HG03520 (cell line): ENCODE data around the gene RAD51B.

Source experiments
- ATAC-seq: cut with Tn5 transposase; IDR thresholded peaks from one replicate; pipeline ENCODE4 v1.9.1; 2021; ENCODE audit warnings: mild to moderate bottlenecking, moderate library complexity; ENCODE audit not compliant: unreplicated experiment

The RAD51B gene

DNA sequence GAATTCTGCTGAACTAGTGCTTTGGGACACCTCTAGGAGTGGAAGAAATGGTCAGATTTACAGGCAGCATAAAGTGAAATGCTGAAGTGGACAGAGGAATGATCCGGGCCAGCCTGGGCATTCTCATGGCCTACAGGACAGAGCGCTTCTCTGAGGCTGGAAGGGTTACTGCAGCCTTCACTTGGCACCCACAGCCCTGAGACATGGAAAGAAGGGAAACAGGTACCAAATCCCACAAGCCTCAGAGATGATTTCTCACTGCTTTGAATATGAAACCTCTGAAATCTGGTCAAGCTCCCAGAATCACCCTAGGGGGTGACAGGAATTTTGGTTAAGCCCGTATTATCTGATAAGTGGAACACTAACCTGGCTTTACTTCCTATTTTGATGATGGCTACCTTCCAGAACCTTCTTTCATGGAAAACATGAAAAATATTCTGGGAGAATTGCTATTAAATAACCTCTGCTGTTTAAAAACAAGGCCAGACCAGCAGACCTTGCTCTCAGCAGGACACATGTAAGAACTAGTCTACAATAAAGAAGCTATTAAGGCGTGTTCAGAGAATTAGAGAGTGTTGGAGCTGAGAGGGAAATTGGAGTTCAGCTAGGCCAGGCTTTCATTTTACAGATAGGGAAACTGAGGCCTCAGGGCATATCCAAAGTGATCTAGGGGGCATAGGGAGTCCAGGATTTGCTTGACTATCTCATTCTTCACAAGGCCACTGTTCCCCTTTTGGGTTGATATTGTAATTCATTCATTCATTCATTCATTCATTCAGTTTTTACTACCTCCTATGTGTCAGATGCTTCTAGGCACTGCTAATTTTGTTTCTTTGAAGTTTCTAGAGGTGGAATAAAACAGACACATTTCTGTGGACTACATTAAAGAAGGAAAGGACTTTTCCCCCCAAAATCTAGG is 691.8 kb downstream of the RAD51B start:
- no peak for ATAC-seq

DNA sequence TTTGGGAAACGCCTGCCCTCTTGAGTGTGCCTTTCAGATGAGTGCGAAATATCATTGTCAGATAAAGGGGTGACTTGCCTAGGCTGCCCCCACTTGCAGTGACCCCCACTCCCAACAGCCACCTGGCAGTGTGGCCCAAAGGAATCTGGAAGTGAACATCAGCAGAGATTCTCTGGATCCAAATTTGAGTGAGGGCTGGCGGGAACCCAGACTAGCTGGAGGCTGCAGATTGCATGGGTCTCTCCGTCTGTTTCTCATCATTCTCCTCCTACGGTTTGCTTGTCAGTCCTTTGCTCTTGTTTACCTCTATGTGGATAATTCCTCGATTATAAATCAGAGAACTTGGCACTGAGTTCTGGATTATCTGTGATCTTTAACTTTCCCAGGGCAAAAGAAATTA is 692.5 kb downstream of the RAD51B start:
- no peak for ATAC-seq

DNA sequence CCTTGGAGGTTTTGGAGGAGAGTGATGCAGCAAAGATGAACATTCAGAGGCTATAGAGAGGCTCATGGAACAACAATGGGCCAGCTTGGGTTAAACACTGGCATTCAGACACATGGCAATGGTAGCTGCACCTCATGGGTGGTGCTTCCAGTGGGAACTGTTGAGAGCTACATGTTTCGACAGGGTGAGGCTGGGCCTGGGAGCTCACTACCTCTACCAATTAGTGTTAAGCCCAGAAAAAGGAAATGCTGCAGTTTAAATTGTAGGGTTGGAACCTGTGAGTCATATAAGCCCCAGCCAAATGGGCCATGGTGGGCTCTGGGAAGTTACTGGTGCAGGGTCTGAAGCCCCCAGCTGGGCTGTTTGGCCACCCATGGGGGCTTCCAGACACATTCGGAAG is 693.6 kb downstream of the RAD51B start:
- no peak for ATAC-seq

DNA sequence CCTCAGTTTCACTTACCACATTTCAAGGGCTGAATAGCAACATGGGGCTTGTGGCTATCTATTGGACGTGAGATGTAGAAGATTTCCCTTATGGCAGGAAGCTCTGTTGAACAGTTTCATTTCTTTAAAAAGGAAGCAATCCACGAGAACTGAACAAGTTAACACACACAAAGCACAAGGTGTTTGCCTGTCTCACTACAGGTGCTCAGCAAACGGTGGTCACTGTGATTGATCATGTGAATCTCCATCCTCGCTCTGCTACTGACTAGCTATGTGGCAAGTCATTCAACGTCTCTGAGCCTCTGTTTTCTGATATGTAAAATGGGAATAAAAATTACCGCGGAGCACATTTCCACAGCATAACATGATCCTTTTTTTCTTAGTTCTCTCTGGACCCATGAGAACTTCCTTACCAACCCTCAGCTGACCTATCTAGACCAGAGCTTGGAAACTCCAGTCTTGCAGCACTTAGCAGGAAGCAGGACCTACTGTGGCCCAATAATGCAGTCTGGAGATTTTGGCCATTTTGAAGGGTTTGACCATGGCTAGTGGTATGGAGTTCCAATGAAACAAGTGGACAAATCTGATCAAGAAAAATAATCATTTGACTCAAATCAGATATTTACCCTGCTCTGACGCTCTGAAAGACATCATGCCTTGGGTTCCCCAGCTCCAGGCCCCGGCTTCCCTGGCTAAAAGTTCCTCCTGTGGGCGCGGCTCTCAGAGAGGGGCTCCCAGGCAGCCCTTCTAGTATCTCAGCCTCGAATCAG is 694.4 kb downstream of the RAD51B start:
- ATAC-seq = no peak

DNA sequence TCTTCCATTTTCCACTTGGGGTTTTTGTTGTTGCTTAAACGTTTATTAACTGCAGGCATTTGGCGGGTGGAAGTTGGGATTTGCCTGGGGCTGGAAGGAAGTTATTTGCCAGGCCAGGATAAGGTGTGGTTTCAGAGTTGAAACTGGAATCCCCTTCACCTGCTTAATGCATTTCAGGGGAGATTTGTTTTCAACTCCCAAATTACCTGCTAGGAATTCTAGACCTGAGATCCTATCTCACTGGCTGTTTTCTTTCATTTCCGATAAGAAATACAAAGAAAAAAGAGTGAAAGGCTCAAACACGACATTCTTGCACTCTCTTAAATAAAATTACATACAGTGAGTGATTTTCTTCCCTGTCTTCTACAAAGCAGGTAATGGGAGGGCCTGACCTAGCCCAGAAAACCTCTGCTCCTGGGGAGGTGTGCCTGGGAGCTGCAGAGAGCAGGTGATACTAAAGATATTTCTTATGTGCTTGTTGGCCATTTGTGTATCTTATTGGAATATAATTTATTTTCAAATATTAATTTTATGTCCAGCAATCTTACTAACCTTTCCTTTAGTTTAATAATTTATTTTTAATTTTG is 695.1 kb downstream of the RAD51B start:
- no peak for ATAC-seq

DNA sequence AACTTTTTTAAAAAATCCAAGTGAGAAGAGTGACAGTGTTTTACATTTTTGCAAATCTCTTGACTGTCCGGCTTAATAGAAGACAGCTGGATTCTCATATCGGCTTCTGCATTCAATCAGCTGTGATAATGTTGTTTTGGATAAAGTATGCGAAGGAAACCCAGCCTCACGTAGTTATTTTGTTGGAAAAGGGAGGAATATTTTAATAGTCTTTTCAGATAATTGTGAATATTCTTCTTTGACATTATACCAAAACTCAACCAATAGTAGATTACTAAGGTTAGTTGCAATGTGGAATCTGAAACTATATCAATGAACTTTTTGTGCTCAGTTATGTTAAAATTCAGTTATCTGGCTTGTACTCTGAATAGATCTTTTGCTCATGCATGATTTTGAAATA is 696.8 kb downstream of the RAD51B start:
- no peak for ATAC-seq

DNA sequence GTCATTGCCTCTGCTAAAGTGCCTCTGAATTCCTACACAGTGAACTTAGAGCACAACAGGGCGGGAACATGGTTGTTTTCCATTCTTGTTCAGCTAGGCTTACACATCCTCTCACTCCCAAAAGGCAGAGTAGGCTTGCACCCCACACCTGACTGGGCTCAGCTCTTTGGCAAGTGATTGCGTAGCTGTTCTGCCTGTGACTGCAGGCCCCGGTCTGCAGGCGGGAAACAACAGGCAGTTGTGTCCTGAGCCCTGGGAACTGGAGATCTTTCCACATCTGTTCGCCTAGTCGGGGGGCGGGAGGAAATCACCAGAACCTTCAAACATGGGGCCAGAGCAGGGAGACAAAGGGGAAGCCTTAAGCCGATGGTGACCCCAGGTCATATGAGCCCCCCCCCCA is 698.6 kb downstream of the RAD51B start:
- no peak for ATAC-seq

DNA sequence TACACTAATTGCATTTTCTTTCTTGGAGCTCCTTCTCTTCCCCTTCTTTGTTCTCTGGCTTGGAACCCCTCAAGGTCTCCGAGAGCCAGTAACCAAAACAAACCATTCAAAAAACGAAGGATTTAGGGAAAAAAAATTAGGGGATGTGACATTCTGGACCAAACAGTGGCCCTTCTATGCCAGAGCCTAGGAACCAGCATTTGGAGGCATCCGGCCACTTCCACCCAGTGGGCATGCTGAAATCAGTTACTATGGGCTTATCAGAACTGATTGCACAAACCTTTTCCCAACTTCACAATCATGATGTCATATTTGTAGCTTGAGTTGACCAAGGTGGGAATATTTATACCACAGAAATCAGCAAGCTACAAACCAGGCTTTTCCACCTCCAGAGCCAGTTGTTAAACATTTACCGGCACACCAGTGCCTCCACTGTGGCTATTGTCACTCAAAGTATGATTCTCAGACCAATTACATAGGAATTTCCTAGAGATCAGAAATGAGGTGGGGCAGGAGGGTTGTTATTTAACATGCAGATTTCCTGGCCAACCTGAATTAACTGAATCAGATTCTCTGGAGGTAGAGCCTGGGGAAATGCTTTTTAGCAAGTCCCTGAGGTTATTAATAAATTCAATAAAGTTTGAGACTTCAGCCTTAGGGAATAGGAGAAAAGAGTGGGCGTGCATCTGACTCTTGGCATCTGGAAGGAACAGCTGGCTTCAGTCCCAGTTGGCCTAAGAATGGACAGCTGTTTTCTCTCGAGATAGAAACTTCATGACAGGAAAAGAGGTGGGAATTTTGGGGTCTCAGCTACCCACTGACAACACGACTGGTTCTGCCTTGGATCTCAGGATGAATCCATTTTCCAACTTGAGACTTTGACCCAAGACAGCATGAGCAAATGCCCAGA is 699.4 kb downstream of the RAD51B start:
- ATAC-seq = no peak

DNA sequence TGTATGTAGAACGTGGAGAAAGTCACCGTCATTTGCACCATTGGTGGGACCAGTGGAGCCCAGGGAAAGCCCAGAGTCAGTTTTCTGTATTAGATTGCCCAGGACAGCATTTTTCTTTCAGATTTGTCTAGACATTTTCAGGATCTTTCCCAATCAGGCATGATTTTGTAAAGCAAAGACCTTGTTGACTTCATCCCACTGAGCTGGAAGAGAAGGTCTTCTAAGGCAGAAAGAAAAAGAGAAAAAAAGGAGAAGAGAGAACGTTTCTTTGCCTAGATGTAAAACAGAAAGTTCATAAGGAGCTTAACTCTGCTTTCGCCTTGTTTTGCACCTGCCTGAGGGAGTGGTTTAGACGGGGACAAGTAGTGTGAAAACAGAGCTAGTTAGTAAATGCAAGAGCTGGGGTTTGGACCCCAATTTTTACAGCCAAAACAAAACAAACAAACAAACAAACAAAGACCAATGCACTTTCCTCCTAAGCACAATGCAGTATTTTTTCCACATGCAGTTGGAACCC is 700.1 kb downstream of the RAD51B start:
- peak; percentile 53 for ATAC-seq

DNA sequence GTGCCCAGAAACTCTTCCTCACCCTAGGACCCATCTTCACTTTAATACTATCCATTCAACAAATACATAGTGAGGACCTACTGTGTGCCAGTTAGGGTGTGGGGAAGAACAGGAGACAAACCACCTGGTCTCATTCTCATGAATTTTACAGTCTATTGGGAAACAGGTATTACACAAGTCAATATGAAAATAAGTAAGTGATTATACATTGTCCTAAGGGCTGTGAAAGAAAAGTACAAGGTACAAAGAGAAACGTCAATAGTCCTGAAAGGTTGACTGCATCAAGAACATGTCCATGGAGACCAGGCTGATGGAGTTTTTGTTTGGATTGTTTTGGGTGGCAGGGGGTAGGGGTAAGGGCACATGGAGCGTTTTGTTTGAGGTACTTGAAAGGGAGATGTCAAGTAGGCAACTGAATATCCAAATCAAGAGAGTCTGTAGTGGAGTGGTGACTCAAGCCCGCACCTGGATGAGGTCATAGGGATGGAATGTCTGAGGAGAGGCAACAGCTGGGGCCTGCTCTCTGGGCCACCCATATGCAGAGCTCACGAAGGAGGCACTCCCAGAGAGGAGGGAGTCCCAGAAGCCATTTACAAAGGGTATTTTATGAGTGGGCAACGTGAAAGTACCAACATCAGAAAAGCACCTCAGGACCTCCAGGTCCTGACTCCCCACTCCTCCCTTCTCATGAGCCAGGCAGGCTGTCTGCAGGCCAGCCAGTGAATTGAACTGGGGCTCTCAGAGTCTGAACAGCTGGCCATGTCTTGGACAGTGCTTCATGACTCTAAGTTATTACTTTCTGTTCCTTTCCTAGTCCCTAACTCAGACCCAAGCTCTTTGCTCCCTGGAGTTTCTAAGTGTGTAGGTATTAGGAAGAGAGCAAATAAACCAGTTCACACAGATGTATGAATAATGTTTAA is 701.3 kb downstream of the RAD51B start:
- no peak for ATAC-seq

DNA sequence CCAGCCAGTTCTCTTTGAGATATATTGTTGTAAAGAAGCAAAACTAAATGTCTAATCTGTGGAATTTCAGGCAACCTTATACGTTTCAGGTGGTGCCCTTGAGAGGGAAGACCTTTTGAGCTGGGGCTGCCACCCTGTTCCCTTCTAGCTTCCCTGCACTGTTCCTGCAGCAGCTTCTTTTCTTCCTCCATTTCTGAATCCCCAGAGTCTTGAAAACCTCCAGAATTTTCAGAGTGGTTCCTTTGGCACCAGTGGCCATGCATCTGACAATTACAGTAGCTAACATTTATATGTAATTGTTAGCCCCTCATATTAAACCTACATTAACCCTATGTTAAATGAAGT is 702.0 kb downstream of the RAD51B start:
- no peak for ATAC-seq

DNA sequence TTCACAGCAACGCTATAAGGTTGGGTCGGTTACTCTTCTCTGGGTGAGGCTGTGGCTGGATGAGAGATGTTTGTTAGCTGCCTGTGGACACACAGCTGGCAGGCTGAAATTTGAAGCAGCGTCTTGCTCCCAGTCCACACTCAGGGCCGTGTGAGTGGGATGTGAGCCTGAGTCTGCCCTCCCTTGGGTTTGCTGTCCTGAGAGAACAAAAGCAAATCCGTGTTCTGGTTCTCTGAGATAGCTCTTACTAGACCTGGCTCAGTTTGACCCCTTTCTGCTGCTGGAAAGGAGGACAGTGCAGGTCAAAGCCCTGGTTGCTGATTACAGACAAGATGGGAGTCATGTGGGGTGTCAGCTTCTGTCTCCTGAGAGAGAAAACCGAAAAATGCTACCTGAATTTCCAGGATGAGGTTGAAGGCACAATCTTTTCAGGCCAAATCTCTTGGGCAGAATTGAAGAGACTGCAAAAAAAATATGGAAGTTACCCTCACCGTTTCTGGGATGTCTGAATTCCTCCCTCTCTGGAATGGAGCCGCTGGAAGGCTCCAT is 702.5 kb downstream of the RAD51B start:
- ATAC-seq = no peak

DNA sequence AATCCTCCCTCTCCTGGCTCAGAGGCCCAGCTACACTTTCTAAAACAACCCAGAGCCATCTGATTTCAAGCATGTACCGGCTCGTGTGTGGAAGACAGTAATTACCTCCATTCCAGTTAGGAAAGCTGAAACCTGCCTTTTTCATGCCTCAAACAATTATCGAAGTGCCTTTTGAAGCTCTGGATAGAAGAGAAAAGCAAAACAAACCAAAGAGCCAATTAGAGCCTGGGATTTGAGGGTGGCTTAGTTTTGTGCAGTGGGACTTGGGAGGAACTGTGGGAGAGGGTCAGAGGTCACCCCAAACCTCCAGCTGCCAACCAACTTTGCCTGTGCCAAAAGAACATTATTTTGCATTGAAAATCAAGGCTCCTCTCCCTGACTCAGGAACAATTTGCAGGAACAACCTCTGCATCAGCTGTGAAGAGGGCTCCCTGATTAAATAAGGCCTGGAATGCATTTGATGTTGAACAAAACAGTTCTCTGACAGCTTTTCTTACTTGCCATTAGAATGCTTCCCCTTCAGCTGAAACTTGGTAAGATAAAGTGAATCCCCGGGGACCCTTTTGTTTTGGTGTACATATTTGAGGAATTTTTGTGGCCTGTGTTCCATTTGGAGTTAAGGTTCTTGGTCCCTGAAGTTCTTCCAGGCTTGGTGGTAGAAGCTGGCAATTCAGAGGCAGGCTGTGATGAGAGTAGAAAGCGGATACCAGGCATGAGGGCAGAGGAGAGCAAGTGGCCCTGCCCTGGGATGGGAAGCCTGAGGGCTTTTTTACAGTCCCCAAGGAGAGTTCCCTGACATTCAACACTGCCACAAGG is 703.1 kb downstream of the RAD51B start:
- ATAC-seq = no peak

DNA sequence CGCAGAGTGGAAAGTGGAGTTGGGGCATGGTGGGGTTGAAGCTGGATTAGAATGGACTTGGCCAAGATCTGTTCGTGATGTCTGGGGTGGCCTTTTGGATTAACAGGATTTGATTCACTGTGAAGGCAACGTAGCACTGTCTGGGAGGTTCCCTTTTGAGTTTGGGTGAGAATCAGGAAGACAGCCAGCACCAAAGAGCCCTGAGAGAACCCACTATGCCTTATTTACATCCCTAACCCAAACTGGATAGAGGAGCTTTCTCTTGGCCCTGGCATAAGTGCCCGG is 703.7 kb downstream of the RAD51B start:
- ATAC-seq = no peak

DNA sequence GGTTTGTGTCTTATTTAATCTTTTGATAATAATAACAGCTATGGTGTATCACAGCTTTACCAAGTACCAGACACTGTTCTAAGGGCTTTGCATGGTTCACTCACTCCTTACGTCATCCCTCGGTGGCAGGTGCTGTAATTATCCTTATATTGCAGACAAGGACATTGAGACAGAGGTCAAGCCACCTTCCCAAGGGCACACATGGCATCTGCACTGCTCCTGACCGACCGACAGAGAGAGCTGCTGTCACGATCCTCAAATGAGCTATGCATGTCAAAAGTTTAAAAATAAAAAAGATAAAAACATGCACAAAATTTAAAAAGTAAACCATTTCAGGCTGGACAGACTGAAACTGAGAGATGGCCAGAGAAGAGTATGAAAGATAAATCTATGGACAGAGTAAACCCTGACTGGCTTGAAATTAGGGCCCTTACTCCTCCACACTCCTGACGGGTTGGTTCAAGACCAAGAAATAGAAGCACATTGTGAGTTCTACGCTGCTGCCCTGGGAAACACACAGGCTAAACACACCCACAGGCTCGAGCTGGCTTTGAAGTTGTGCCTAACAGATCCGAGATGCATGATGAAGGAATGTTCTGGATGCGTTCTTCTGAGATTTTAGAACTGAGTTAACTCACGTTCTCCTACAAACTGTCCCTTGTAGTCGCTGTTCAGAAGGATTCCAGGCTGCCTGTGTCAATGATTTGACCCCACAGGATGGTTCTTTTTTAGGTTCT is 704.6 kb downstream of the RAD51B start:
- no peak for ATAC-seq

DNA sequence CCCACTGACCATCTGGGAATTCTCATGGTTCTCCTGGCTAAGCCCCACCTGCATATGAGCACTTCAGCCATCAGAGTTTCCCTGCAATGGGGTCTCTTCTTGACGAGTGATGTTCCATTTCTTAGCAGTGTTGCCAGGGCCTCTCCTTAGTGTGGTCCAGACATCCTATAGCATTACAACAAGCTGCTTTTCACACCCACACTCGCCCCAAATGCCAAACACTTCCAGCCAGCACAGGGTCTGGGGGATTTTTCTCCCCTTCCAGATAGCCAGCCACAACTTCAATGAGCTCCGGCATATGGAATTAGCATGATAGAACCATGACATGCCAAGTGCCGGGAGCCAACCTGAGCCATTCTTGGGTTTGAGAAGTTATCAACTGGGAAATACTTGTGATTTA is 705.9 kb downstream of the RAD51B start:
- no peak for ATAC-seq

DNA sequence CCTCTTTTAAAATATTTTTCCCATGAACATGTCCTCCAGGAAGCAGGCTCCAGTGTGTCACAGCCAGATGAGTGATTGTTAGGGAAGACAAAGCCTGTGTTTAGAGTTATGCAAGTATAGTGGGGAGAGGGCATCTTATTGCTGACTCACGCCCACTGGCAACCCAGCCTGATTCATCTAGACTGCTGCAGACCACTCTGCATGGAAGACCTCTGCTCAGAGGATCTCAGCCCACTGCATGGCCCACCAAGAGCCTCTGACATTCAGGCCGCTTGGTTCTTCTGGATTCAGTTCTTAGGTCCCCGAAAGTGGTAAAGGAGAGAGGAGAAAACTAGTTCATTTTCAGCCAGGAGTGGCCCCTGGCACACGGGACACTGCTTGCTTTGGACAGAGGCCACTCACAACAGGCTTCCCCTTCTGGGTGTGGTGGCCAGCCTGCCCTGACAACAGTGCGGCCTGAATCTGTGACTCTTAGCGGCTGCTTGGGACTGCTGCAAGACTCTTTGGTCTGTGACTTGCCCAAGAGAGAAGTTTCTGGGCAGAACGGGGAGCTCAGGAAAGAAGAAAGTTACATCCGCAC is 707.0 kb downstream of the RAD51B start:
- ATAC-seq = no peak
